ENCODE data around the gene HGF.

Gene HGF

GRCh38 chr7:81744389-81744788 is 25.5 kb downstream of the HGF start:
- H3K27me3 ChIP-seq (ENCODE audit: insufficient read depth, low read depth, severe bottlenecking), result no peaks in the 10 kb centered on the region
- H3K27ac ChIP-seq, result no peak overlapping the region
- no peak overlapping the region for H3K4me3 ChIP-seq (ENCODE audit: low read depth, low read length)
- H3K9me3 ChIP-seq (ENCODE audit: severe bottlenecking), result no peaks in the 10 kb centered on the region
- TF ChIP-seq CTCF (IDR thresholded peaks at IDR 0.05; ENCODE audit: low read depth, low read length), result no peak
- no peaks in the 10 kb centered on the region for H3K36me3 ChIP-seq
- DNase-seq, result no peak

- no peak for DNase-seq
- no peak for TF ChIP-seq CTCF (IDR thresholded peaks at IDR 0.05; ENCODE audit: low read depth, low read length)
- no peaks in the 10 kb centered on the region for H3K36me3 ChIP-seq
- H3K27ac ChIP-seq, result no peak overlapping the region
- no peaks in the 10 kb centered on the region for H3K27me3 ChIP-seq (ENCODE audit: insufficient read depth, low read depth, severe bottlenecking)
- H3K4me3 ChIP-seq (ENCODE audit: low read depth, low read length), result no peak overlapping the region
- no peaks in the 10 kb centered on the region for H3K9me3 ChIP-seq (ENCODE audit: severe bottlenecking)
These were observed 26.2 kb downstream of the HGF start for GRCh38 chr7:81743665-81744064.

GRCh38 chr7:81743201-81743600 is 26.6 kb downstream of the HGF start:
- TF ChIP-seq CTCF (IDR thresholded peaks at IDR 0.05; ENCODE audit: low read depth, low read length), result no peak
- no peaks in the 10 kb centered on the region for H3K36me3 ChIP-seq

GRCh38 chr7:81740403-81740802 is 29.4 kb downstream of the HGF start:
- DNase-seq, result no peak
- Histone ChIP-seq H3K4me3 (ENCODE audit: low read depth, low read length) (no peak overlapping the region), H3K9me3 (ENCODE audit: severe bottlenecking) (no peaks in the 10 kb centered on the region), H3K27ac (no peak overlapping the region), H3K27me3 (ENCODE audit: insufficient read depth, low read depth, severe bottlenecking) (no peaks in the 10 kb centered on the region), H3K36me3 (no peaks in the 10 kb centered on the region)
- TF ChIP-seq CTCF (IDR thresholded peaks at IDR 0.05; ENCODE audit: low read depth, low read length), result no peak

More at GRCh38 chr7:81743201-81743600, 26.6 kb downstream of the HGF start:
- no peak for DNase-seq
- Histone ChIP-seq H3K4me3 (ENCODE audit: low read depth, low read length) (no peak overlapping the region), H3K27me3 (ENCODE audit: insufficient read depth, low read depth, severe bottlenecking) (no peaks in the 10 kb centered on the region), H3K9me3 (ENCODE audit: severe bottlenecking) (no peaks in the 10 kb centered on the region), H3K27ac (no peak overlapping the region)

GRCh38 chr7:81736091-81736490 is 33.8 kb downstream of the HGF start:
- Histone ChIP-seq H3K4me3 (ENCODE audit: low read depth, low read length) (no peak overlapping the region), H3K9me3 (ENCODE audit: severe bottlenecking) (no peaks in the 10 kb centered on the region), H3K36me3 (no peaks in the 10 kb centered on the region), H3K27ac (no peak overlapping the region), H3K27me3 (ENCODE audit: insufficient read depth, low read depth, severe bottlenecking) (no peaks in the 10 kb centered on the region)
- no peak for TF ChIP-seq CTCF (IDR thresholded peaks at IDR 0.05; ENCODE audit: low read depth, low read length)
- DNase-seq, result no peak

GRCh38 chr7:81725812-81726127 is 44.1 kb downstream of the HGF start:
- H3K36me3 ChIP-seq, result no peaks in the 10 kb centered on the region
- no peak for DNase-seq
- no peak for TF ChIP-seq CTCF (IDR thresholded peaks at IDR 0.05; ENCODE audit: low read depth, low read length)

More at GRCh38 chr7:81725812-81726127, 44.1 kb downstream of the HGF start:
- H3K4me3 ChIP-seq (ENCODE audit: low read depth, low read length), result no peak overlapping the region
- H3K27ac ChIP-seq, result no peak overlapping the region
- no peaks in the 10 kb centered on the region for H3K9me3 ChIP-seq (ENCODE audit: severe bottlenecking)
- H3K27me3 ChIP-seq (ENCODE audit: insufficient read depth, low read depth, severe bottlenecking), result no peaks in the 10 kb centered on the region

Measured in WERI-Rb-1 (cell line).